GM18867 (cell line): ENCODE measurements around the gene DOCK8.
"Not testable (repeated sequence)": the region's sequence is repeated elsewhere in the genome, so short reads cannot be mapped to it uniquely, and the experiment has no call there.

Experiments used
- ATAC-seq: cut with Tn5 transposase; IDR thresholded peaks from one replicate; pipeline ENCODE4 v1.9.1; 2021; ENCODE audit warnings: mild to moderate bottlenecking, moderate library complexity; ENCODE audit not compliant: unreplicated experiment

The DOCK8 gene

GRCh38 chr9:404234-404633, 189.6 kb downstream of the DOCK8 start:
- ATAC-seq = no peak

- ATAC-seq = no peak
These were observed 190.7 kb downstream of the DOCK8 start for GRCh38 chr9:405341-405740.

- no peak for ATAC-seq
These were observed 192.4 kb downstream of the DOCK8 start for GRCh38 chr9:406886-407654.

- not testable (repeated sequence) for ATAC-seq
These were observed 195.0 kb downstream of the DOCK8 start for GRCh38 chr9:409655-410054.

GRCh38 chr9:414595-414994, 199.9 kb downstream of the DOCK8 start:
- no peak for ATAC-seq

- ATAC-seq = no peak
These were observed 205.0 kb downstream of the DOCK8 start for GRCh38 chr9:419571-420171.

- ATAC-seq = no peak
These were observed 207.2 kb downstream of the DOCK8 start for GRCh38 chr9:421896-422295.

- ATAC-seq = no peak
These were observed 211.6 kb downstream of the DOCK8 start for GRCh38 chr9:426264-426663.

- ATAC-seq = no peak
These were observed 212.3 kb downstream of the DOCK8 start for GRCh38 chr9:426976-427375.

GRCh38 chr9:431701-432100, 217.0 kb downstream of the DOCK8 start:
- ATAC-seq = no peak

GRCh38 chr9:436482-436881, 221.8 kb downstream of the DOCK8 start:
- ATAC-seq = no peak

GRCh38 chr9:437066-437465, 222.4 kb downstream of the DOCK8 start:
- ATAC-seq = no peak

- ATAC-seq = no peak
These were observed 222.9 kb downstream of the DOCK8 start for GRCh38 chr9:437574-438001.

- ATAC-seq = no peak
These were observed 223.4 kb downstream of the DOCK8 start for GRCh38 chr9:438066-438465.

GRCh38 chr9:438961-439768, 224.5 kb downstream of the DOCK8 start:
- ATAC-seq = no peak

- ATAC-seq = no peak
These were observed 226.5 kb downstream of the DOCK8 start for GRCh38 chr9:441126-441525.

- ATAC-seq = no peak
These were observed 229.9 kb downstream of the DOCK8 start for GRCh38 chr9:444528-444927.

GRCh38 chr9:445033-445432, 230.4 kb downstream of the DOCK8 start:
- ATAC-seq = no peak

GRCh38 chr9:446074-446699, 231.5 kb downstream of the DOCK8 start:
- no peak for ATAC-seq

GRCh38 chr9:447230-448025, 232.8 kb downstream of the DOCK8 start:
- no peak for ATAC-seq

GRCh38 chr9:450057-450456, 235.4 kb downstream of the DOCK8 start:
- ATAC-seq = no peak
